ENCODE results near the gene COQ3.
A peak's percentile ranks its signal among the peaks of the same experiment; 100 is the strongest.
"Not testable (repeated sequence)": the region's sequence is repeated elsewhere in the genome, so short reads cannot be mapped to it uniquely, and the experiment has no call there.

Gene COQ3

DNA sequence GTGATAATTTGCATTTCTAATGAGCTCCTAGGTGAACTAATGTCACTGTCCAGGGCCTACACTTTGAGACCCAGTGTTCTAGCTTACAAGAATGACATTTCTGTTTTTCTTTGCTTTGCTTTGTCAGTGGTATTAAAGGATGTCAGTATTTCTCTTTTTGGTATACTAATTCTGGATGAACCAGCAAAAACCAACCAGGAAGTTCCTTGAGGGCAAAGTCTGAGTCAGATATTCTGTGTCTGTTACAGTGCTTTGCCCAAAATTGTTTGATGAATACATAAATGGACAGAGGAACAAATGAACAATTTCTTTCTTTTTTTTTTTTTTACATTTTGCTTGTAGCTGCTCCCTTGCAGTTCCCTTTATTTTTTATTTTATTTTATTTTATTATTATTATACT is 15.4 kb downstream of the COQ3 start:
- DNase-seq, result no peak

DNA sequence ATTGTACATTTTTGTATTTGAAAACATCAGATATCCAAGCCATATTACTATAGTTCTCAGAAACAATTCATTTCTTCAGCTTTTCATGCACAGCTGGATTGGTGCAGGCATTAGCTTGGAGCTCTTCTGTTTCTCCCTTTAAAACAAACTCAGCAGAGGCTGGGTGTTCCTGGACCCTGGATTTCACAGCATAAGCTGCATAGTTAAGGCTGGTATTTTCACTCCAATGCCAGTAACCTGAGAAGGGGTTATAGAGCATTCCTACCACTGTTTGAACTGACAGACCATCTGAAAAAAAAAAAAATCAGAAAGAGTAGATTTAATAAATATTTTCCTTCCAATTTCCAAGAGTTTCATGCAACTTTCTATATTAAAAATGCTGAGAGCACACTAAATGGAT is 24.5 kb downstream of the COQ3 start:
- DNase-seq, result no peak

DNA sequence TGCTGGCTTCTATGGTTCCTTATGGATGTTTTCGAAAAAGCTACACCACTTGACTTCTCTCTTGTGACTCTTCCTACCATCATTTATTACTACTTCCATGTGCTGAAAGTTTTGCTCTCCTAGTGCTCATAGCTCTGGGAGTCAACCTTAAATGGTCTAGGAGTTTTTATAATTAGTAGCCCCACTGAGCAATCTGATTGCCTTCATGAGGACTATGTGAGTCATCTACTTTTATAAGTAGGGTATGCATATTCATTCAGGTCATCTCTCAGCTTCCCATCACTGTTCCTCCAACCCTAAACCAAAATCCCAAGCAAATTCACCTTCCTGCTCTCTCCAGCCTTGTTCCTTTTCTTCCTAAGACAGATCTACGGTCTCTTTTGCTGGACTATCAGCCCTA is 27.1 kb downstream of the COQ3 start:
- no peak for DNase-seq

DNA sequence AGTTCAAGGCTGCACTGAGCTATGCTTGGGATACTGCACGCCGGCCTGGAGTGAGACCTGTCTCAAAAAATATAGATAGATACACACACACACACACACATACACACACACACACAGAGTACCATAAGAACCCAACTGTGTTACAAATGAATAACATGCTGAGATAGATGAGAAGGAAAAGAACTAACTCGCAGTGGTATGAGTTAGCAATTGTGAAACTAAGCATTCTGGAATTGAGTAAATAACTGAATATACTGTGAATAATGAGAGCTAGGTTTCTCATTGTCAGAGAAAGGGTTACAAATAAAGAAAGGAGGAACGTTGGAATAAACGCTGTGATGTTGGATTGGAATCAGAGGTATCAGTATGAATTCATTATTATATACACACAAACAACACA is 30.0 kb downstream of the COQ3 start:
- DNase-seq, result no peak

DNA sequence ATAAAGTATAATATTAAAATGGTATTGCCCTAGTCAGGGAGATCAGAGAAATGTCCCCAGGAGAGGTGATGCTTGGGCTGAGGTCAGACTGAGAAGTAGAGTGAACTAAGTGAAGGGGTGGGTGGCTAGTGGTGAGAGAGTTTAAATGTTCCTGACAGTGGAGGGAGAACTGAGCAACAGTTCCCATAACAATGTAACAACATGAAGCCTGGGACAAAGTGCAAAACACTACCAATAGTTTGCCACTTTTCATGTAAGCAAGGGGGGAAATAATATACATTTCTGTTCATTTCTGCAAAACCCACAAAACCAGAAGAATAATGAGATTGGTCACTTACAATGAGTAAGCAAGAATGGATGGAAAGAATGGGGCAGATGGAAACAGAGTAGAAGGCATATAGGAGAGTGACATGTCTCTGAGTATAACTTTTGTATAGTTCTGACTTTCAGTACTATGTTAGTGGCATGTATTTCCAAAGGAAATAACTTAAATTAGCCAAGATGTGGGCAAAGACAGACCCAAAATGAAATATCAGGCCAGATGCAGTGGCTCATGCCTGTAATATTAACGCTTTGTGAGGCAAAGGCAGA is 31.2 kb downstream of the COQ3 start:
- no peak for DNase-seq

DNA sequence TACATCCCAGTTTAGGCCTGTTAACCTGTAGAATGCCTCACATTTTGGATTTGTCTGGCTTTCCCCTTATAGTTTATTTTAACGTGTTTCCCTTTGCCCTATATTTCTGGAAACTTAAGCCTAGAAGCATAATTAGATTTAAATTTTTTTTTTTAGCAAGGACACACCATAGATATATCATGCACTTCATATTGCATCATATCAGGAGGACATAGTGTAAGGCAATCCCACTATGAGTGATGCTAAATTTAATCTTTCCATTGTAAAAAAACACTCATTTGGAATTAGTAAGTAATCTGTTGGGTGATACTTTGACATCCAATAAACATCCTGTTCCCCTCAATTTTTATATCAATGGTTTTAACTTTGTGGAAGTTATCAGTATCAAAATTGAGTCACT is 34.2 kb downstream of the COQ3 start:
- no peak for DNase-seq

DNA sequence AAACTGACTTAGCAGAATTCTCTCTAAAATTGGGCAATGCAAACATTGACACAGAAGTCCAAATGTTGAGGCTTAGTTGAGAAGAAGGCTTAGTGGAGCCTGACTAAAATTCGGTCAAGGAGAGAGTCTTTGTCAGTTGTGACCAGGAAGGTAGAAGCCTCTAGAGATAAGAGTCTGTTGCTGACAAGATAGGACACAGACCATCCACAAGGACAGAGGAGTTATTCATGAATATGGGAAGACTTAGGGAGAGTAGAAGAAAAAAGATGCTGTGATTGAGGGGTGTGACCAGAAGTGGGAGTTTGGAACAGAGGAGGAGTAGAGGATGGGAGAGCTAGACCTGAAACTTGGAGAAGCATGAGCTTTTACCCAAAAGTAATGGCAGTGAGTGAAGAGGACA is 37.4 kb downstream of the COQ3 start:
- DNase-seq, result no peak

DNA sequence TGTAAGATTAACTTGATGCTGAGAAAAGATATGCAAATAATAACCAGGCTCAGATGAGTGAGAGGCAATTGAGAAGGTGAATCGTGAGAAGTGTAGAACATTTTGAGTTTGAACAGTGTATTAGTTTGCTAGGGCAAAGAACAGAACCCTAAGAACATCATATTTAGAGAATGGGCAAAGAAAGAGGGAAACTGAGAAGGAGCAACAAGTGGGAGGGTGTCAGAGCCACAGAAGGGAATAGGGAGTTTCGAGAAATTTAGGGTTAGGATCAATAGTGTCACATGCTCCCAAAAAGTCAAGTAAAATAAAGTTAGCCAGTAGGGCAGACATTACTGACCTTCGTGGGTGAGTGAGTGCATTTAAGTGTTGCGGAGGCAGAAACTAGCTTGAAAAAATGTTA is 39.0 kb downstream of the COQ3 start:
- DNase-seq, result no peak

DNA sequence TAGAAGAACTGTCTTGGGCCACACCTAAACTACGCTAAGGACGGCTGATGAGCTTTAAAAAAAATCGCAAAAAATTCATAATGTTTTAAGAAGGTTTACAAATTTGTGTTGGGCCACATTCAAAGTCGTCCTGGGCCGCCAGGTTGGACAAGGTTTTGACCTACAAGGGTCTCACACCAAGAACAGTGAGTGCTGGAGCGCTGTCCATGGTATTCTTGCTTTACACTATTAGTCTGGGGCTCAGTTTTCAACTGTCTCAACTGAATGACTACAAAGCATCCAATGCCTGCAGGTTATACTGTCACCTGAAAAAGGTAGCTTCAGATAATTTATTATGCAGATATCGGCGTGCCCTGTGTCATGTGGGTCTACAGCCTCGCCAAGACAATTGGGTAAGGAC is 40.9 kb downstream of the COQ3 start:
- DNase-seq, result no peak

DNA sequence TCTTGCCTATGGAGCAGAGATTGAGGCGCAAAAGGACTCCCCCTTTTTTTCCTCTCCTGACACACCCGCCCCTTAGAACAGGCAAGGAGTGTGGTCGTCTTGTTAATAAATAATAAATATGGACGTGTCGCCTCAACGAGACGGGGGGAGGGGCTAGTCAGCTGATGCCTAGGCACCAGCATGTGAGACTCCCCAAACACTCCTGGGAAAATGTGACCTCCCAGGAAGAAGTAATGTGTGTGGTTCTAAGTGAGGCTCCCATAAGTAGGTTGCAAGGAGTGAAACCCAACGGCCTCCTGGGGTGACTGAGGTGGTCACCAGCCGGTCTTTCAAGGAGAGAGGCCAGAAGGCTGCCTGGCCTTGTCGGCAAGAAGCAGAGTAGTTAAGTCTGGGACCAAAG is 43.4 kb downstream of the COQ3 start:
- no peak for DNase-seq

DNA sequence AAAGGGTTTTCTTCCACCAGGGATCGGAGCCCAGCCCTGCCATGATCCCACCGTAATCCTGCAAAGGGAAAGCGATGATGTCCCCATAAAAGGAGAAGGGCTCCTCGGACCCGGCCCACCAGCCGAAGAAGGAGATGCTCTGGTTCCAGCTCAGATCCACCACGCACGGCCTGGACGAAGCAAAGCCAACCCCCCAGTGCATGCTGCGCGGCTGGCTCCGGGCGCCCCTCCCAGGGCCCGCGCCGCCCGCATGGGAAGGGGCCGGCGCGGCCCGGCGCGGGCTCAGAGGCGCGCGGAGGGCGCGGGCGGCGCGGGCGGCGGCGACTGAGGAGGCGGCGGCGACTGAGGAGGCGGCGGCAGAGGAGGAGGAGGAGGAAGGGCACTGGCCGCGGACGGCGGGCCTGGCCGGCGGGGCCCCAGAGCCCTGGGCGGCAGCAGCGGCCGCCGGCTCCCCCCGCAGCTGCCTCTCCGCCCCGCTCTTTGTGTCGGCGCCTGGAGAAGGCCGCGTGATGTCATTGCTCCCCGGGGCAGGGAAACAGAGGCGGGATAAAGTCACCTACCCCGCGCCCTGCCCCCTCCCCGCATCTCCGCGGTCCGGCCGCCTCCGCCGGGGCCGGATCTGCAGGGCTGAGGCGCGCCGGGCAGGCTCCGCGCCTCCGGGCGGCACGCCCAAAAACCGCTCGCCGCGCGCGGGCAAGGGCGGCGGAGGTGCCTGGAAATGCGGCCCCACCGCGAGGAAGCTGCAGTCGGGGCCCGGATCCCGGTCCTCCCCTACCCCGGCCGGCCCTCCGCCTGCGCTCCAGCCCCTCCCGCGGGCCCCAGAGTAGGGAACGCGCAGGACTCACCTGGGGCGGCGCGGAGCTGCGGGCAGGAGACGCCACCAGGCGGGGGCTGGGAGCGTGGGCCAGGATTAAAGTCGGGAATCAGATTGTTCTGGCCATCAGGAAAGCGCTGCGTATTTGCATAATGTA is 44.5 kb downstream of the COQ3 start, which contains the start of gene FAXC:
Gene FAXC, minus strand, starts transcription at position 504 of the 971 bp plus-strand sequence. Its CDS starts 302 bp downstream, at position 202.
- no peak for DNase-seq

DNA sequence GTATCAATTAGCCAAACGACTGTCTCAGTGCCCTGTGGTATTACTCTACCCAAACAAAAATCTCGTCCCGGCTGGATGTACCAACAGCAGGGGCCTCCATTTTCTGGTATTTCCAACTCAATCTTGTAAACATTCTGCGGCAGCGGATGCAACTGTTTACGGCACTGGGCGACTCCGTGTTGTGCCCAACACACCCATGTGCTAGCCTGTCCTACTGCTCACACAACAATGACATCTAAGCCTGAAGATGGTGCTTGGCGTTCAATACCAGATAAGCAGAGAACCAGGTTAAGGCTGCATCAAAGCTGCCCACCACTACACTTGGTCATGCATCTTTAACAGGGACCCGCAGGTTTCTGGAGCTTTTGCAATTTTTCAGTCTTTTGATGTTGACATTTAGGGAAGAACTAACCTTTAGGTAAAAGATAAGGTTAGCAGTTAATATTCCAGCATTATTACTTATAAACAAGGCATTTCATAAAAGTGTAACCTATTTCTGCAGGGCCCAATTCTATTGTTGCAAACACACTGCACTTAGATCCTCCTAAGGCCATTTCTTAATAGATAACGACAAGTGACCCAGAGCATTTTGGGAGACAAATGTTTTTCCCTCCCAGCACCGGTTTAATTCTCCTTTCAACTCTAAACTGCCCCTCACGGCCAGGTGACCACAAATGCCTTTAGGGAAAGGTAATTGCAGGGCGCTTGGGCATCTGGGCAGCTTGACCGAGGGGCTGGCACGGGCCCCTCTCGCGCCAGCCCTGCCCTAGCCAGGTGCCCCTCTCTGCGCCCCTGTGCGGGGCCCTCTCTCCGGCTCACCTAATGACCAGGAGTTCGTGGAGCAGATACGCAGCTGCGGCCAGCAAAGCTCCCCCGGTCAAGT is 45.5 kb downstream of the COQ3 start:
- DNase-seq, result no peak

DNA sequence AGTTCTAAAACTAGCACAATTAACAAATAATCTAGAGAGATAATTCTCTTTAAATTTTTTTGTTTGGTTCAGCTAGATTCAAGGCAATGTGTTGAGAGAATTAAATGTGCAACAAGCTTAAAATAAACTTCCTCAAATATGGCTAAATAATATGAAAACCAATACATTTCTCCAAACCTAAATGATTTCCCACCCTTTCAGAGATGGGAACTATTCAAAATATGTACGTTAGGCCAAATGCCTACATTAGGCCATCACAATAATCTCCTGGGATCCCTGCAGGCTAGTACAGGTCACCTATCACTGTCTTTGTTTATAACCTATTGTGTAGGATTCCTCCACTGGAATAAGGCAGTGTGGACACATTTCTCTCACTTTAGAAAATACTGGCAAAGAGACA is 46.2 kb downstream of the COQ3 start:
- no peak for DNase-seq

DNA sequence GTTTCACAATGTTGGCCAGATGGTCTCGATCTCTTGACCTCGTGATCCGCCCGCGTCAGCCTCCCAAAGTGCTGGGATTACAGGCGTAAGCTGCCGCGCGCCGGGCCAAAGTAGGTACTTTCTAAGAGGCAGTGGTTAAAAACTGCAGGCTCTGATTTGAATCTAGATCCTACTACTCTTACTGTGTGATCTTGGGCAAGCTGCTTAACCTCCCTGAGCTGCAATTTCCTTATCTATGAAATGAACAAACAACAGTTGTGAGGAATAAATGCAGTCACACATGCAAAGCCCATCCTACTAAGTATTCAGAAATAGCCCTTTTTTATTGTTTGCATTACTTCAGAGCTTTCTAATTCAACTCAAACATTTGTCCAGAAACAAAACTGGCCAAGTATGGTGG is 47.4 kb downstream of the COQ3 start:
- DNase-seq, result no peak

DNA sequence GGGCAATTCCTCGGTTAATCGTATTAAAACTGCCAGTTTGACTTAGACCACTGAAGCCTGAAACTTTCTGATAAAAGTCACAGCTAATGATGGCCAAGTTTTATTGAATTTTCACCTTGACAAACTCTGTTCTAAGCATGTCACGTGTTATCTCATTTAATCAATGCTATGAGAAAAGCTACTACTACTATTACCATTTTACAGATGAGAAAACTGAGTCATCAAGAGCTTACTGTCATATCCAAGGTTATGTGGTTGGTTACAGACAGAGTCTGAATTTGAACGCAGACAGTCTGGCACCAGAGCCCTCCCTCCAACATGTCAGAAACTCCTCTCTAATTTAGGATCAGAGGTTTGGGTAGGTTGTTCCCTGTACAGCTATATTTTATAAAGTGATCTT is 48.8 kb downstream of the COQ3 start:
- DNase-seq, result no peak

DNA sequence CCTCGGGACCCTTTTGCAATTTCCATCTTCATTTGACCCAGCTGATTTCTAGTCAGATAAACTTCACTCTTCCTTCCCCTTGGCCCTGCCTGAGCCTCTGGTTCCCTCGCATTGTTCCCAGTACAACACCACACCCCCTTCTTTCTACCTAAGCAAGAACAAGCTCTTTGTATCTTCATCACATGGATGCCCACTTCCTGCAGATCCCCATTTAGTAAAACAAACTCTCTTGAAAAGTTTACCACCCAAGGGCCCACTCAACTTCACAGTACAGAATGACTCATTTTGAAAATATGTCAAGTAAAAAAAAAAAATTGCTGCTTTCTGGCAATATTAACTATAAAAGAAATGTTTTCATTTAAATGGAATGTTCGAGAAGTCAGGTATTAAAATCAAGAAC is 49.7 kb downstream of the COQ3 start:
- no peak for DNase-seq

DNA sequence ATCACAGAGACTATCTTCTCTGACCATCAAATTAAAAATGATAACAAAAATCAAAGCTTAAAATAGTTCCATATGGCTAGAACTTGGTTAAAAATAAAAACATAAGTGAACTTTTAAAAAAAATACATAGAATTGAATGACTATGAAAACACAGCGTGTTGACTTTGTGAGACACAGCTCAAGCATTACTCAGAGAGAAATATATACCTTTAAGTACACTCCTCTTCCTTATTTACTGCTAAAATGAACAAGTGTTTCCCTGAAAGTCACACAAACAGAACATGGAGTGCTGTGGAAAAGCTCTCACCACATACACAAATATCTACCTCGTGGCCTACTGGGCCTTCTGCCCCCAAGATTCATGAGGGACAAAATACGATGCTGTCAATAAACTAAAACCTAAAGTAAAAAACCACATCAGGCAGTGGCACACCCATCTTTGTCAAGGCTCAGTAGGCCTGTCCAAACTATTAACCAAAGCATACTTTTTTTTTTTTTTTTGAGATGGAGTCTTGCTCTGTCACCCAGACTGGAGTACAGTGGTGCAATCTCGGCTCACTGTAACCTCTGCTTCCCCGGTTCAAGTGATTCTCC is 52.0 kb downstream of the COQ3 start:
- no peak for DNase-seq

DNA sequence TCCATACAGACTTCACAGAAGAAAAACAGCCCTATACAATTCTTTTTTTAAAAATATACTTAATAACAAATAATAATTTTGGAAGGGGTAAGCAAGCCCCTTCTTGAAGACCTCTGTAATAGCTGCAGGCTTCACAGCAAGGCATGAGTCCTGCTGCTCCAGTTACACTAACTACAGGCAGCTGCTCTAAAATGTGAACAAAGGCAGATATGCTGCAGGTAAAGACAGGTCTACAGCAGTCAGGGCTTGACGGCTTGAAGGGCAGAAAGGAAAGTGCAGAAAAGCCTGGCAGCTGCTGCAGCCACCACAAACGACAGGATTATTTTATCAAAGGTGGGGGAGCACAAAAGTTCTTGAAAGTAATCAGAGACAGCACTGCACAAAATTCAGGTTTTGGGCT is 55.8 kb downstream of the COQ3 start:
- DNase-seq, result no peak

DNA sequence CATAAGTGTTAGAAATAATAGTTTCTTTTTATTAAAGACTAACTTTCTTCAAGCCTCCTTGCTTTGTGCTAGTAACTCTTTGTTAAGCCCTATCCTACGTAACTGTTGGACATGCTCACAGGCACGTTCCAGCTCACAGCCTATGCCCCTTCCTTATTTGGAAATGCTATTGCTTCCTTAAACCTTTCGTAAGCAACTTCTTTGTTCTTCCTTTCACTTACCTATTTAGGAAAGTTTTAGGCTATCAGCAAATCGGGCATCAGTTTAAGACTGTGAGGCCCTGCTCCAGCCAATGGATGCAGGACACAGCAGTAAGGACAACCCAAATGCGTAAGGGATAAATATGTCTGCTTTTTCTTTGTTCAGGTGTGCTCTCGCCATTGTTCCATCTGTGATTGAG is 58.7 kb downstream of the COQ3 start:
- not testable (repeated sequence) for DNase-seq

DNA sequence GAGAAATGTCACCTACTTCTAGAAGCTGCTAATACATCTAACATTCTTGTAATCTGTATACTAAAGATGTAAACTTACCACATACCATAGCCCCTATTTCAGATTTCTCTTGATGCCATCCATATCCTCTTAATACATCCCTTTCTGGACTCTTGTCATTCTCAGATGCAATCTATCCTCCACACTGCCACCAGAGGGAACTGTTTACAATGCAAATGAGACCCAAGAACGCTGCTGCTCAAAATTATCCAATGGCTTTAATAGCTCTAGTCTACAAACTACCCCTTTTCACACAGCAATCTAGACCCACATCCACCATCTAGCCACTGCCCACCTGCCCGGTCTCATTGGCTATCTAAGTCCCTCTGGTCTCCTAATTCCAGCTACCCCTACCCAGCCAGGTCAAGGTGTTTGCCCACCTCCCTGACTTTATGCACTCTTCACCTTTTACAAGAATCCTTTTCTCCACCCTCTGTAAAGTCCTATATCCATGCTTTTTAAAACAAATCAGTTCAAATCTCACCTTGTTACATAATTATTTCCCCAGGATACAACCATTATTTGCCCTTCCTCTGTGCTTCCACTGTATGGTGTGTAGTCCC is 59.4 kb downstream of the COQ3 start:
- DNase-seq, result no peak

DNA sequence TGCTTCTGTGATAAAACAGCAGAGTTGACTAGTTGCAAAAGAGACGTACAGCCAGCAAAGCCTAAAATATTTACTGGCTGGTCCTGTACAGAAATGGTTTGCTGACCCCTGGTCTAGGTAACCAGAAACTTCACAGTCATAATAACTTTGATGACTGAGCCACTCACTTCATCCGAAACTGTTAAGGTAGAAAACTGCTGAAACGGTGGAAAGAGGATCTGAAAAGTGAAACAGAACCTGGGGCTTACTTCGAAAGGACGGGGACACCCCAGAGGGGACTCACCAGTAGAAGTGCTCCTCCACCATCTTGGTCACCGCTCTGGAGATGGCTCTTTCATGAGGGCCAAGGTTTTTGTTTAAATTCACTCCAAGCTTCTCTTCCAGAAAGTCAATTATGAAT is 60.9 kb downstream of the COQ3 start:
- DNase-seq, result no peak

DNA sequence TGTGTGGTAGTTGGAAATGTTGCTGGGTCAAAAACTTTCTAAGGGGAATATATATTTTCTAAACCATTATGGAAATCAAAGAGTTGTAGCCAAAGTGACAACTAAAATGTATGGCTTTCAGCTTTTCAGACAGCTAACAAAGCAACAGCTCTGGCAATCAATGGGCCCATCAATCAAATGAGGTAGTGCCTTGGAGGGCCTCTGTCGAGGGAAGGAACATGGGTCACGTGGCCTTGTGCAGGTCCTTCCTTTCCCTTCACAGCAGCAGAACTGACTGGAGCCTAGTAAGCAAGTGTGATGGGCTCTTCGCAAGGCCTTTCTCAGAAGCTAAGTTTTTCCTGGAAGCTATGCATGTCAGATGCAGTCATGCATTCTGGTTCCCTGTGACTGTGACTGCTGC is 62.5 kb downstream of the COQ3 start:
- no peak for DNase-seq

DNA sequence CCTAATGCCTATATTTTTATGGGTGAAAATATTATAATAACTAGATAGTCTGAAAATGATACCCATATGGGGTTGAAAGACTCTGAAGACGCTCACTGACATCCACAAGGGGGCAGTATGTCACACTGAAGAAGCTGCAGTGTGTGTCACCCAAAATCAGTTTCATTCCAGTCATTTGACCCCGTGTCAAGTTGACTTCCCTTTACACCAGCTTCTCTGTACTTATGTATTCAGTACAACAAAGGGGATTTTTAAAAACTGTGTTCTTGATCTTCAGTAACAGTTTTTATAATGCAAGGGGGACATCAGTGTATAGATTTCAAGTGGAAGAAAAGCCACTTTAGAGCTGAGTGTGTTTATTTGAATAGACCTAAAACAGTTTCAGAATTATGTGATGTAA is 63.8 kb downstream of the COQ3 start:
- peak; percentile 29 for DNase-seq

Data from activated CD4-positive, alpha-beta T cell treated with anti-CD3 and anti-CD28 coated beads, Interleukin-2, amount 50 U/mL, for 1 hour (primary cell).